ENCODE measurements around the gene PFN3. TPM values are rescaled to one million over a fixed set of nuclear protein-coding genes. Genes with fewer than 3 reads are reported as not detected.

The PFN3 gene
- total and polyA plus RNA-seq, 2 of the 13 experiments (the other 11 are each of a cell fraction or from before 2014, with no cell fraction given), result not detected

GRCh38 chr5:177370488-177371119 lies 29.9 kb downstream of the PFN3 start (continued):
- TF ChIP-seq ZBTB4 (CRISPR knock-in tag; IDR thresholded peaks at IDR 0.05; ENCODE audit: borderline replicate concordance) (0 out of 2 replicates have a peak, but pooled peaks have one; percentile 10), ZNF7 (CRISPR knock-in tag; IDR thresholded peaks at IDR 0.05) (no peak), REPIN1 (CRISPR knock-in tag; IDR thresholded peaks at IDR 0.05; ENCODE audit: borderline replicate concordance, low read depth) (peak; percentile 67; the same call in 1 of the 2 replicates), ATF2 (CRISPR knock-in tag; IDR thresholded peaks at IDR 0.05) (peak; percentile 74; the same call in 1 of the 2 replicates), ZNF644 (CRISPR knock-in tag; IDR thresholded peaks at IDR 0.05; ENCODE audit: low read depth) (no peak), ZNF282 (IDR thresholded peaks at IDR 0.05; ENCODE audit: partially characterized antibody) (no peak), TEF (CRISPR knock-in tag; IDR thresholded peaks at IDR 0.05) (no peak), MIER3 (CRISPR knock-in tag; IDR thresholded peaks at IDR 0.05; ENCODE audit: borderline replicate concordance) (peak; percentile 76; the same call in 1 of the 2 replicates), NFKB2 (CRISPR knock-in tag; IDR thresholded peaks at IDR 0.05; ENCODE audit: borderline replicate concordance) (peak; percentile 36; the same call in 1 of the 2 replicates), ZIK1 (CRISPR knock-in tag; IDR thresholded peaks at IDR 0.05; ENCODE audit: borderline replicate concordance, low read depth) (no peak), KLF11 (CRISPR knock-in tag; IDR thresholded peaks at IDR 0.05) (peak; percentile 60; the same call in 1 of the 2 replicates), KDM4B (CRISPR knock-in tag; IDR thresholded peaks at IDR 0.05) (no peak), SP1 (IDR thresholded peaks at IDR 0.05) (no peak), SP1 (CRISPR knock-in tag; IDR thresholded peaks at IDR 0.05) (peak; percentile 49; the same call in 1 of the 2 replicates), SMC3 (IDR thresholded peaks at IDR 0.05; ENCODE audit: low read length) (peak; percentile 34; the same call in 1 of the 2 replicates), STAG1 (CRISPR knock-in tag; IDR thresholded peaks at IDR 0.05) (peak; percentile 81), ZNF501 (CRISPR knock-in tag; IDR thresholded peaks at IDR 0.05) (0 out of 2 replicates have a peak, but pooled peaks have one; percentile 46)
- TF ChIP-seq, protein P1, sequence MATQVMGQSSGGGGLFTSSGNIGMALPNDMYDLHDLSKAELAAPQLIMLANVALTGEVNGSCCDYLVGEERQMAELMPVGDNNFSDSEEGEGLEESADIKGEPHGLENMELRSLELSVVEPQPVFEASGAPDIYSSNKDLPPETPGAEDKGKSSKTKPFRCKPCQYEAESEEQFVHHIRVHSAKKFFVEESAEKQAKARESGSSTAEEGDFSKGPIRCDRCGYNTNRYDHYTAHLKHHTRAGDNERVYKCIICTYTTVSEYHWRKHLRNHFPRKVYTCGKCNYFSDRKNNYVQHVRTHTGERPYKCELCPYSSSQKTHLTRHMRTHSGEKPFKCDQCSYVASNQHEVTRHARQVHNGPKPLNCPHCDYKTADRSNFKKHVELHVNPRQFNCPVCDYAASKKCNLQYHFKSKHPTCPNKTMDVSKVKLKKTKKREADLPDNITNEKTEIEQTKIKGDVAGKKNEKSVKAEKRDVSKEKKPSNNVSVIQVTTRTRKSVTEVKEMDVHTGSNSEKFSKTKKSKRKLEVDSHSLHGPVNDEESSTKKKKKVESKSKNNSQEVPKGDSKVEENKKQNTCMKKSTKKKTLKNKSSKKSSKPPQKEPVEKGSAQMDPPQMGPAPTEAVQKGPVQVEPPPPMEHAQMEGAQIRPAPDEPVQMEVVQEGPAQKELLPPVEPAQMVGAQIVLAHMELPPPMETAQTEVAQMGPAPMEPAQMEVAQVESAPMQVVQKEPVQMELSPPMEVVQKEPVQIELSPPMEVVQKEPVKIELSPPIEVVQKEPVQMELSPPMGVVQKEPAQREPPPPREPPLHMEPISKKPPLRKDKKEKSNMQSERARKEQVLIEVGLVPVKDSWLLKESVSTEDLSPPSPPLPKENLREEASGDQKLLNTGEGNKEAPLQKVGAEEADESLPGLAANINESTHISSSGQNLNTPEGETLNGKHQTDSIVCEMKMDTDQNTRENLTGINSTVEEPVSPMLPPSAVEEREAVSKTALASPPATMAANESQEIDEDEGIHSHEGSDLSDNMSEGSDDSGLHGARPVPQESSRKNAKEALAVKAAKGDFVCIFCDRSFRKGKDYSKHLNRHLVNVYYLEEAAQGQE (IDR thresholded peaks at IDR 0.05; ENCODE audit: borderline replicate concordance in 1 of 2, low read depth in 1 of 2, low read length in 2 of 2), result no peak
- TF ChIP-seq, protein P2, sequence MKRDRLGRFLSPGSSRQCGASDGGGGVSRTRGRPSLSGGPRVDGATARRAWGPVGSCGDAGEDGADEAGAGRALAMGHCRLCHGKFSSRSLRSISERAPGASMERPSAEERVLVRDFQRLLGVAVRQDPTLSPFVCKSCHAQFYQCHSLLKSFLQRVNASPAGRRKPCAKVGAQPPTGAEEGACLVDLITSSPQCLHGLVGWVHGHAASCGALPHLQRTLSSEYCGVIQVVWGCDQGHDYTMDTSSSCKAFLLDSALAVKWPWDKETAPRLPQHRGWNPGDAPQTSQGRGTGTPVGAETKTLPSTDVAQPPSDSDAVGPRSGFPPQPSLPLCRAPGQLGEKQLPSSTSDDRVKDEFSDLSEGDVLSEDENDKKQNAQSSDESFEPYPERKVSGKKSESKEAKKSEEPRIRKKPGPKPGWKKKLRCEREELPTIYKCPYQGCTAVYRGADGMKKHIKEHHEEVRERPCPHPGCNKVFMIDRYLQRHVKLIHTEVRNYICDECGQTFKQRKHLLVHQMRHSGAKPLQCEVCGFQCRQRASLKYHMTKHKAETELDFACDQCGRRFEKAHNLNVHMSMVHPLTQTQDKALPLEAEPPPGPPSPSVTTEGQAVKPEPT (CRISPR knock-in tag; IDR thresholded peaks at IDR 0.05; ENCODE audit: low read depth), result no peak

All from HepG2 (cell line).